NCI-H1105 treated with DMSO at 0.1 percent for 48 hours (cell line): Measurements from ENCODE around the gene HOXD4.

ENCODE experiments used
- DNase-seq: peaks from one replicate; lab custom pipeline; 2025; lab: John Stamatoyannopoulos, UW

The HOXD4 gene

GRCh38 chr2:176114120-176114929 is 37.0 kb upstream of the HOXD4 start:
- peak; percentile 94 for DNase-seq

- DNase-seq = no peak
These were observed 36.3 kb upstream of the HOXD4 start for GRCh38 chr2:176114930-176115625.

DNA sequence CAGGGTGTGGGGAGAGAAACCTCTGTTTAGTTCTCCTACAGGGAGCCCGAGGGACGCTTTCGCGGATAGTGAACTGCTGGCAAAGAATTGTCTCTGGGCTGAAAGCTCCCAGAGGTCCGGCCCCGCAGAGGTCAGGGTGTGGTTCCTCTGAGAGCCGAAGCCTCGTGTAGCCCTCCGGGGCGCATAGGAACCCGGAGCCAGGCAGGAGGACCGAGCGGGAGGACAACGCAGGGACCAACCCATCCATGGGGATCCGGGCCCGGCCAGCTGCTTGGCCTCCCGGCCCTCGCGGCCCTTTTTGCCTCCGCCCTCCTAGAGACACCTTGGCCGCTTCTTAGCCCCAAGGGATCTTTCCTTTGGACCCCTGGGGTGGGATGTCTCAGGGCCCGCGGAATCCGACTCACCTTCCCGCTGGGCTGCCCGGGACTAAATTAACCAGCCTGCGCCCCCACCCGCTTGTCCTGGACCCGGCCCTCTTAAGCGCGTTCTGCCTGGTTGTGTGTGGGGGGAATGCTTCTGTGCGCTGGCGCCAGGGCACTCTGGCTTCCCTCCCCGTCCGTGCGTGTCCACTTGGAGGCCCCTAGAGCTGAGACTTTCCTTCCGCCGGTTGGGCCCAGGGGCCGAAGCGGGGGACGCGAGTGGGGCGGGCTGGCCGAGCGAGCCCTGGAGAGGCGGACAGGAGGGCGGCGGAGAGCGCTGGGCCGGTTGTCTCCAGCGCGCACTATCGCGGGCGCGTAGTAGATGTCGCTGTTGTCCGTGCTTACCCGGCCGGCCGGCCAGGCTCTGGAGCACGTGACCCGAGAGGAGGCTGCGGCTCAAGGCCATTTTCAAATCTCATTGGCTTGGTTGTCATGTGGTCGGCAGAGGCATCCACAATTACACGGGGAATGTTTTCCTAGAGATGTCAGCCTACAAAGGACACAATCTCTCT is 35.2 kb upstream of the HOXD4 start, which contains the start of gene HOXD10:
Gene HOXD10 (plus strand): TSS at position 896 of the 931 bp plus-strand sequence. CDS start 56 bp downstream, outside the sequence.
- no peak for DNase-seq

DNA sequence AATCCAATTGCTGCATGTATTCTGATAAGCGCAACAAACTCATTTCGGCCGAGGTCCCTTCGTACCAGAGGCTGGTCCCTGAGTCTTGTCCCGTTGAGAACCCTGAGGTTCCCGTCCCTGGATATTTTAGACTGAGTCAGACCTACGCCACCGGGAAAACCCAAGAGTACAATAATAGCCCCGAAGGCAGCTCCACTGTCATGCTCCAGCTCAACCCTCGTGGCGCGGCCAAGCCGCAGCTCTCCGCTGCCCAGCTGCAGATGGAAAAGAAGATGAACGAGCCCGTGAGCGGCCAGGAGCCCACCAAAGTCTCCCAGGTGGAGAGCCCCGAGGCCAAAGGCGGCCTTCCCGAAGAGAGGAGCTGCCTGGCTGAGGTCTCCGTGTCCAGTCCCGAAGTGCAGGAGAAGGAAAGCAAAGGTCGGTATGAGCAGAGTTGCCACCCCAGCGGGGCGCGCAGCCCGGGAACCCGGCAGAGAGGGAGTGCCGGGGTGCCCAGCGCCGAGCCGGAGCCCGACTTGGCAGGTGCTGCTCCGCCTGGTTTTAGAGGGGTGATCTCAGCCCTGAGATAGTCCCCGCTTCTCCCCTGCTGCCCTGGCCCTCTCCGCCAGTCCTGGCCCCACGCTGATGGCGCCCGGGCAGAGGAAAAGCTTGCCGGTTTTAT is 34.1 kb upstream of the HOXD4 start:
- DNase-seq = no peak

- DNase-seq = no peak
These were observed 33.5 kb upstream of the HOXD4 start for GRCh38 chr2:176117823-176118371.

DNA sequence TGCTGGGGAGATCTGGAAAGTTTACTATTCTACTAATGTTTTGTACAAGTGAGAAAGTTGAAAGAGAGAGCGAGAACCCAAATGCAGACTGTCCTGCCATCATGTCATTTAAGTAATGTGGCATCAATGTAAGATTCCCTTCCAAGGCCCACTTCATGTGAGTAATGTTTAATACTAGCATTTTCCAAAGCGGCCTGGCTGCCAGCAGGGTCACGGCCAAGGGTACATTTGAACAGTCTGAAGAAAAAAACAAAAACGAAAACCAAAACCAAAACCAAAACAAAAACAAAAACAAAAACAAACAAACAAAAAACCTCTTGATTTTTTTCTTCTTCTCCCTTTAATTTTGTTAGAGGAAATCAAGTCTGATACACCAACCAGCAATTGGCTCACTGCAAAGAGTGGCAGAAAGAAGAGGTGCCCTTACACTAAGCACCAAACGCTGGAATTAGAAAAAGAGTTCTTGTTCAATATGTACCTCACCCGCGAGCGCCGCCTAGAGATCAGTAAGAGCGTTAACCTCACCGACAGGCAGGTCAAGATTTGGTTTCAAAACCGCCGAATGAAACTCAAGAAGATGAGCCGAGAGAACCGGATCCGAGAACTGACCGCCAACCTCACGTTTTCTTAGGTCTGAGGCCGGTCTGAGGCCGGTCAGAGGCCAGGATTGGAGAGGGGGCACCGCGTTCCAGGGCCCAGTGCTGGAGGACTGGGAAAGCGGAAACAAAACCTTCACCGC is 32.6 kb upstream of the HOXD4 start:
- DNase-seq = peak; percentile 89

GRCh38 chr2:176120364-176121189 is 30.8 kb upstream of the HOXD4 start:
- no peak for DNase-seq

- no peak for DNase-seq
These were observed 29.9 kb upstream of the HOXD4 start for GRCh38 chr2:176121190-176122051.

GRCh38 chr2:176122052-176122682 is 29.2 kb upstream of the HOXD4 start:
- no peak for DNase-seq

- DNase-seq = no peak
These were observed 28.5 kb upstream of the HOXD4 start, which contains the start of gene HOXD9 for GRCh38 chr2:176122683-176123410. HOXD9 (plus strand) TSS chr2:176122719; CDS start chr2:176122769, 50 bp downstream.

GRCh38 chr2:176123411-176124109 is 27.8 kb upstream of the HOXD4 start:
- DNase-seq = no peak

- DNase-seq = no peak
These were observed 27.0 kb upstream of the HOXD4 start for GRCh38 chr2:176124110-176124946.

DNA sequence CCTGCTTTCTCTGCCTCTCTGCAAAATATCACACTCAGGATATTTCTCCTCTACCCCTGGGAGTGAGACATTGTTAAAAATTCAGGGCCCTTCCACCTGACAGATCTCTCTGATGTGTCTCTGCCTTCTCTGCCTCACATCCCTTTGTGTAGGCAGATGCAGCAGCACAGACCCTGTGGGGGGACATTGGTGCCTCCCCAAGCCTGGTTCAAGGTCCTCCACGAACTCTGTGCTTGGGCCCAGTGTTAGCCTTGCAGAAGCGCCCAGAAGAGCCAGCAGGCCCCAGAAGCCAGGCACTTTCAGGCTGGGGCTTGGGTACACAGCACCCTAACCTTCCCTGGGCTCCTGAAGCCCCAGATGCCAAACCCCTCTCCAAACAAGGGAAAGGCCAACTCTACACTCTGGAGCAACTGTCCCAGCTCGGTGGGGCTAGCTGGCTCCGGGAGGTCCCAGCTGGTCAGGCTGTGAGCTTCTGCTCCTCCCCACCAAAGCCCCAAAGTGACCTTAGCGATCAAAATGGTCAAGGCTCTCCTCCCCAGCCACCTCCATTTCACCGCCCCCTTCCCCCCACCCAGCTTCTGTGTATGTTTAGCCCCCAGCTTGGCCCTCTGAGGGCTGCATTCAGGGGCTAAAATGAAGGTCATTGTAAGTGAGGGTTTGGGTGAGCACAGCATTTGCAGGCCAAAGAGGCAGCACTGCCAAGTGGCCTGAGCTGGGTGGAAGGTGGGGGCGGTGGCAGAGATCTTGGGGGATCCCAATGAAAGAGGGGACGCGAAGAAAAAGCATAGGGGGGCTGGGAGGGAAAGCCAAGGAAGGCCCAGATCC is 26.2 kb upstream of the HOXD4 start:
- DNase-seq = no peak

DNA sequence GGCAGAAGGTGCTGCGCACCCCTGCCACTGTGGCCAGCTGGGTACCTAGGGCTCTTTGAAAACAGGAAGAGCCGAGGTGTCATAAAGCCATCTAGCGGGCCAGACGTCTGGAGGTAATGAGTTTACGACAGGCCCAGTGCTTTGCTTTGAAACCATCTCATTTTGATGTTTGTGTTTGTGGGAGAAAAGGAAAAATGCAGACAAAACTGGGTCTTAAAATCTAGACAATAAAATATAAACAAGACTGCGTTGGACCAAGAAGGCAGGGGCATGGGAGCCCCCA is 25.6 kb upstream of the HOXD4 start:
- no peak for DNase-seq
